HG02642 (cell line): ENCODE results near the gene ZFP36L2.
"Not testable (repeated sequence)": the region's sequence is repeated elsewhere in the genome, so short reads cannot be mapped to it uniquely, and the experiment has no call there.

ENCODE experiments used
- ATAC-seq: cut with Tn5 transposase; IDR thresholded peaks from one replicate; pipeline ENCODE4 v1.9.1; 2021; ENCODE audit warnings: mild to moderate bottlenecking; ENCODE audit not compliant: unreplicated experiment, poor library complexity

ZFP36L2 gene

GRCh38 chr2:43191947-43192516, 34.4 kb downstream of the ZFP36L2 start:
- no peak for ATAC-seq

GRCh38 chr2:43190311-43191052, 35.9 kb downstream of the ZFP36L2 start:
- ATAC-seq, result no peak

GRCh38 chr2:43189861-43190260, 36.5 kb downstream of the ZFP36L2 start:
- not testable (repeated sequence) for ATAC-seq

- no peak for ATAC-seq
Measured at GRCh38 chr2:43188561-43189386, 37.6 kb downstream of the ZFP36L2 start.

GRCh38 chr2:43186679-43187374, 39.6 kb downstream of the ZFP36L2 start:
- ATAC-seq, result no peak

GRCh38 chr2:43186321-43186678, 40.1 kb downstream of the ZFP36L2 start:
- ATAC-seq, result no peak

- ATAC-seq, result no peak
Measured at GRCh38 chr2:43185146-43185545, 41.3 kb downstream of the ZFP36L2 start.

GRCh38 chr2:43184339-43184895, 42.0 kb downstream of the ZFP36L2 start:
- no peak for ATAC-seq

GRCh38 chr2:43183743-43184142, 42.7 kb downstream of the ZFP36L2 start:
- ATAC-seq, result no peak

GRCh38 chr2:43180897-43181296, 45.5 kb downstream of the ZFP36L2 start:
- ATAC-seq, result no peak

- ATAC-seq, result no peak
Measured at GRCh38 chr2:43179942-43180341, 46.5 kb downstream of the ZFP36L2 start.

GRCh38 chr2:43178602-43179542, 47.5 kb downstream of the ZFP36L2 start:
- ATAC-seq, result no peak

- no peak for ATAC-seq
Measured at GRCh38 chr2:43178055-43178598, 48.3 kb downstream of the ZFP36L2 start.

GRCh38 chr2:43176449-43176848, 50.0 kb downstream of the ZFP36L2 start:
- no peak for ATAC-seq

- no peak for ATAC-seq
Measured at GRCh38 chr2:43175876-43176275, 50.5 kb downstream of the ZFP36L2 start.

GRCh38 chr2:43175020-43175441, 51.4 kb downstream of the ZFP36L2 start:
- ATAC-seq, result no peak

- ATAC-seq, result peak; percentile 84
Measured at GRCh38 chr2:43174368-43174916, 52.0 kb downstream of the ZFP36L2 start.
